Lower lobe of right lung (tissue), 2 donors: ENCODE data around the gene MGAT4A. TPM values are rescaled to one million over a fixed set of nuclear protein-coding genes. Genes with fewer than 3 reads are reported as not detected.

ENCODE experiments used
- ATAC-seq, 2 donors: fragments of 200-7000 bp; cut with Tn5 transposase; one replicate each; pipeline ENCODE4 v1.9.1; 2020 to 2022; ENCODE audit warnings: mild to moderate bottlenecking in 2 of 2, moderate library complexity in 2 of 2
- DNase-seq: peaks from one replicate; pipeline ENCODE4 v3.0.0-alpha.2; 2020
- H3K27ac ChIP-seq: fragments of 200-600 bp; one replicate; pipeline ENCODE4 v1.8.0; 2022
- H3K27me3 ChIP-seq: fragments of 200-600 bp; one replicate; pipeline ENCODE4 v1.8.0; 2022; ENCODE audit warnings: low read depth
- H3K36me3 ChIP-seq: fragments of 200-600 bp; one replicate; pipeline ENCODE4 v1.8.0; 2022; ENCODE audit warnings: mild to moderate bottlenecking
- H3K4me1 ChIP-seq: fragments of 200-600 bp; one replicate; pipeline ENCODE4 v1.8.0; 2022
- H3K4me3 ChIP-seq: fragments of 200-600 bp; one replicate; pipeline ENCODE4 v1.8.0; 2022; ENCODE audit warnings: mild to moderate bottlenecking
- H3K9me3 ChIP-seq: fragments of 200-600 bp; one replicate; pipeline ENCODE4 v1.8.0; 2022
- intact Hi-C: fragments of 100-400 bp; cut with DNase I; formaldehyde crosslinking; loops from one replicate; pipeline ENCODE4 v1.11.0; 2022
- total RNA-seq: library from RNA; stranded (reverse); fragmentation: NEBNext Ultra II Directional; extraction: Animal tissue kit (Norgen Biotek cat#: 25700); gene quantifications from one replicate; pipeline ENCODE4 v1.2.1, GENCODE V29; 2021
- TF ChIP-seq, protein P1 (sequence below): fragments of 200-600 bp; IDR thresholded peaks from one replicate; pipeline ENCODE4 v1.8.0; 2022; ENCODE audit warnings: antibody characterized with exemption, mild to moderate bottlenecking
- donor health status: DM: no; HTN: yes; CAD: no; lungs with severe emphysema.

Gene MGAT4A
- total RNA-seq, 1 donor from 2014 or later = 82.0 TPM

DNA sequence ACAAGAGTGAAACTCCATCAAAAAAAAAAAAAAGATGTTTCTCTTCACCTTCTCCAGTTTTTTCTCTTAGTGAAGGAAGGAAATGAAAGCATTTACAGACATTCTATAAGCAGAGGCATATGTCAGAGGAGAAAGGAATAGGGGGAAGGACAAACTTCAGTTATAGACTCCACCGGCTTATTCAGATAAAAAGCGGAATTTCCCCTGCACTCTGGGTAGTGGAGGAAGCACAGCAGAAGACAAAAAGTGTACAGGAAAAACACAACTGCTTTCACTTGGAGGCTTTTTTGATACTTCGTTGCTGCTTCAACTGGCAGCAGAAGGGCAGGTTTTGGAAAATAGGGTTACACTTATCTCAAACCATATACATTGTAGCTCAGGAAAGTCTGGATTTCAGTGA is 3.2 kb upstream of the MGAT4A start:
- no peaks in the 10 kb centered on the region for H3K36me3 ChIP-seq
- ATAC-seq = no peak
- DNase-seq = no peak
- TF ChIP-seq, protein P1, sequence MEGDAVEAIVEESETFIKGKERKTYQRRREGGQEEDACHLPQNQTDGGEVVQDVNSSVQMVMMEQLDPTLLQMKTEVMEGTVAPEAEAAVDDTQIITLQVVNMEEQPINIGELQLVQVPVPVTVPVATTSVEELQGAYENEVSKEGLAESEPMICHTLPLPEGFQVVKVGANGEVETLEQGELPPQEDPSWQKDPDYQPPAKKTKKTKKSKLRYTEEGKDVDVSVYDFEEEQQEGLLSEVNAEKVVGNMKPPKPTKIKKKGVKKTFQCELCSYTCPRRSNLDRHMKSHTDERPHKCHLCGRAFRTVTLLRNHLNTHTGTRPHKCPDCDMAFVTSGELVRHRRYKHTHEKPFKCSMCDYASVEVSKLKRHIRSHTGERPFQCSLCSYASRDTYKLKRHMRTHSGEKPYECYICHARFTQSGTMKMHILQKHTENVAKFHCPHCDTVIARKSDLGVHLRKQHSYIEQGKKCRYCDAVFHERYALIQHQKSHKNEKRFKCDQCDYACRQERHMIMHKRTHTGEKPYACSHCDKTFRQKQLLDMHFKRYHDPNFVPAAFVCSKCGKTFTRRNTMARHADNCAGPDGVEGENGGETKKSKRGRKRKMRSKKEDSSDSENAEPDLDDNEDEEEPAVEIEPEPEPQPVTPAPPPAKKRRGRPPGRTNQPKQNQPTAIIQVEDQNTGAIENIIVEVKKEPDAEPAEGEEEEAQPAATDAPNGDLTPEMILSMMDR = no peak
- no peaks in the 10 kb centered on the region for H3K27me3 ChIP-seq
- no peak overlapping the region for H3K27ac ChIP-seq
- no peaks in the 10 kb centered on the region for H3K9me3 ChIP-seq
- no peak overlapping the region for H3K4me3 ChIP-seq
- peaks cover 36% of the 10 kb centered on the region for H3K4me1 ChIP-seq
- intact Hi-C loops = no loop called here

DNA sequence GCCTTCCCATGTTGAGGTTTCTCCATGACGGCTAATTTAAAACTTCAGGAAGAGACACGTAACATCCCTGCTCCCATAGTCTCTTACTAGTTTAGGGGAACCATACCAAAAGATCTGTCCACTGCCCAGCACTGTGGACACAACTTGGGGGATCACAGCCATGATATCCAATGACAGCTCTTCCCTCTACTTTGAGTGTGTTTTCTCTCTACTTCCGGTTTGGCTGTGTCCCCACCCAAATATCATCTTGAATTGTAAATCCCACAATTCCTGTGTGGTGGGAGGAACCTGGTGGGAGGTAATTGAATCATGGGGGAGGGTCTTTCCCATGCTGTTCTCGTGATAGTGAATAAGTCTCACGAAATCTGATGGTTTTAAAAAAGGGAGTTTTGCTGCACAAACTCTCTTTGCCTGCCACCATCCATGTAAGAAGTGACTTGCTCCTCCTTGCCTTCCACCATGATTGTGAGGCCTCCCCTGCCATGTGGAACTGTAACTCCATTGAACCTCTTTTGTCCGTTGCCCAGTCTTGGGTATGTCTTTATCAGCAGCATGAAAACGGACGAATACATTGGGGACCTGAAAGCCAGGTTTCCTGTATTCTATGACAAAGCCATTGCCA is 1.6 kb upstream of the MGAT4A start:
- peak overlapping the region; percentile 96 for H3K27ac ChIP-seq

DNA sequence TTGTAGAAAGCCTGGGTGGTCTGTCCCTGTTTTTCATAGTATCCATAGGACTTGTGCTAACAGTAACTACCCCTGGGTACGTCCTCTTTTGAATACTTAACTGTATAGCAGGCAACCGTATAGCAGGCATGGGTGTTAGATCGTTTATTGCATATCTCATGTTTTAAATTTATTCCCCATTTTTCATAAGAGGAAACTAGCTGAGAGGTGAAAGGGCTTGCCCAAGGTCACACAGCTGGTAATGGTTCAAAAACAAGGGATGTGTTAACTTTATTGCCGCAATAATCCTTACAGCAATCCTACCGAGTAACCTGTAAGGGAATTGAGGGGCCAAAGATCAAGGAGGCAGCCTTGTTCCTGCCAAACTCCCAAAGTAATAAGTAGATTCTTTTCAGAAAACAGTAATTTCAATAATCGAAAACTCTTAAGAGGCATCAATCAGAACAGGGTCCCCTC is 990 bp upstream of the MGAT4A start:
- H3K27me3 ChIP-seq = no peaks in the 10 kb centered on the region
- H3K9me3 ChIP-seq = no peaks in the 10 kb centered on the region
- peaks cover 56% of the 10 kb centered on the region for H3K4me1 ChIP-seq
- TF ChIP-seq, protein P1 = no peak
- intact Hi-C loops = no loop called here
- H3K27ac ChIP-seq = peak overlapping the region; percentile 96
- peak overlapping the region; percentile 81 for H3K4me3 ChIP-seq
- no peak for DNase-seq
- no peaks in the 10 kb centered on the region for H3K36me3 ChIP-seq
- ATAC-seq = no peak

More for the DNA sequence above, 1.6 kb upstream of the MGAT4A start:
- no peaks in the 10 kb centered on the region for H3K36me3 ChIP-seq
- TF ChIP-seq, protein P1 = no peak
- DNase-seq (no peak), ATAC-seq (no peak)
- H3K9me3 ChIP-seq = no peaks in the 10 kb centered on the region
- H3K4me1 ChIP-seq = peaks cover 50% of the 10 kb centered on the region
- intact Hi-C loops = no loop called here
- no peaks in the 10 kb centered on the region for H3K27me3 ChIP-seq
- H3K4me3 ChIP-seq = peak overlapping the region; percentile 81

DNA sequence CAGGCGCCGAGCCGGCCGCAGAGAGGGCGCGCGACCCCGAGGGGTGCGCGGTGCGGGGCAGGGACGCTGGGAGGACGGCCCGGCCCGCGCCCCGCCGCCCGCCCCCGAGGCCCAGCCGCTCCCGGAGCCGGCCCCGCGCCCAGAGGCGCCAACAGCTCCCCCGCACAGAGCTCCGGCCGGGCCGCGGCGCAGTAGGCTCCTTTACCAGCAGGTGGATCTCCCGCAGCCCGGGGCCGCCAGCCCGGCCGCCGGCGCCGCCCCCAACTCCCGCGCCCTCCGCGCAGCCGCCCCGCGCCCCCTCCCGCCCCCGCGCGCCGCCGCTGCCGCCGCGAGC is 258 bp downstream of the MGAT4A start:
- peak; percentile 80 for DNase-seq
- Histone ChIP-seq H3K4me1 (peaks cover 56% of the 10 kb centered on the region), H3K9me3 (no peaks in the 10 kb centered on the region), H3K4me3 (peak overlapping the region; percentile 80), H3K27me3 (no peaks in the 10 kb centered on the region), H3K27ac (peak overlapping the region; percentile 88), H3K36me3 (no peaks in the 10 kb centered on the region)
- intact Hi-C loops = no loop called here
- TF ChIP-seq, protein P1 = no peak
- peak; percentile 68 to 69 for ATAC-seq

DNA sequence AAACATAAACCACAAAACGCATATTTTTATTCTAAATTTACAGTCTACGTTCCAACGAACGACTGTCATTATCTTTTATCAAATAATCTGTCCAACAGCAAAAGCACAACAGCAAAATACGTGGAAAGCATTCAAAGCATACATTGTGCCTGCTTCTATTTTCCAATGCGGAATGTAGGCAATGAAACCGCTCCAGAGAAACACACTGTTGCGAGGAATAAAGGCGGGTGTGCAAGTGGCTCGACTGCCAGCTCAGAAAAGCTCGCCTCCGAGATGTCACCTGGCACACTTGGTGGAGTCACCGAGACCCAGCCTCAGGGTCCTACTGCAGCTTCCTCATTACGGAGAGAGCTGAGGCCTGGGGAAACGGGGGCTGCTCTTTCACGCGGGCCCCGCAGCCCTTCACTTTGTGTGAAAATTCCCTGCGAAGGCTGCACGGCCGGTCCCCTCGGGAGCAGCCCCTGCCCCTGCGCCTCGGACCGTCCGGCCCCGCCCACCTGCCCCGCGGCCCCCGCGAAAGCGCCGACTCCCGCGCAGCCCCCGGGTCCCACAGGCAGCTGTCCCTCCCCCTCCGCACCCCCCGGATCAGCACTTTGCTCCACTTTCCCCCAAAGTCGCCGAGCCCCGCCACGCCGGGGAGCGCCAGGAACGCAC is 752 bp downstream of the MGAT4A start:
- Histone ChIP-seq H3K27ac (peak overlapping the region; percentile 88), H3K27me3 (no peaks in the 10 kb centered on the region), H3K4me3 (peak overlapping the region; percentile 80), H3K36me3 (peaks cover 2% of the 10 kb centered on the region), H3K4me1 (peaks cover 59% of the 10 kb centered on the region), H3K9me3 (no peaks in the 10 kb centered on the region)
- DNase-seq (peak; percentile 73), ATAC-seq (peak; percentile 44 to 59)
- TF ChIP-seq, protein P1 = no peak
- intact Hi-C loops = no loop called here
